ENCODE measurements around the gene MAD2L1BP. TPM values are rescaled to one million over a fixed set of nuclear protein-coding genes. Genes with fewer than 3 reads are reported as not detected.

Gene MAD2L1BP
- total RNA-seq, 1 experiment from 2014 or later, result 33.5 TPM

GRCh38 chr6:43621836-43622180, 13.8 kb upstream of the MAD2L1BP start:
- no peak for DNase-seq
- CTCF ChIA-PET, result no interaction called here
- Mint-ChIP-seq H3K4me1 (ENCODE audit: low read depth, unreplicated experiment) (peaks cover under 1% of the 10 kb centered on the region), H3K9me3 (ENCODE audit: unreplicated experiment) (no peaks in the 10 kb centered on the region), H3K36me3 (ENCODE audit: insufficient read depth, unreplicated experiment) (peaks cover 34% of the 10 kb centered on the region), H3K4me3 (ENCODE audit: unreplicated experiment) (no peak overlapping the region), H3K27ac (ENCODE audit: unreplicated experiment) (no peak overlapping the region), H3K27me3 (ENCODE audit: insufficient read depth, unreplicated experiment) (no peaks in the 10 kb centered on the region)
- Histone ChIP-seq H3K4me3 (ENCODE audit: low read depth, low read length) (no peak overlapping the region), H3K9me3 (no peaks in the 10 kb centered on the region), H3K4me1 (no peaks in the 10 kb centered on the region), H3K36me3 (ENCODE audit: control insufficient read depth, insufficient read depth, low read length) (peaks cover 3% of the 10 kb centered on the region), H3K27me3 (replicated peaks; ENCODE audit: control insufficient read depth, insufficient read depth, low read length) (no peaks in the 10 kb centered on the region)
- no peak for TF ChIP-seq CTCF (IDR thresholded peaks at IDR 0.05; ENCODE audit: insufficient read depth in 1 of 2, low read depth in 1 of 2, low read length in 1 of 2, severe bottlenecking in 1 of 2, unreplicated experiment in 1 of 2)
- POLR2A ChIA-PET, result no interaction called here
- intact Hi-C loops (cut with micrococcal nuclease; ENCODE audit: unreplicated experiment), result no loop called here
- no TSS peak for BruUV-seq (replicated peaks)

GRCh38 chr6:43622541-43622940, 13.1 kb upstream of the MAD2L1BP start:
- CTCF ChIA-PET, result no interaction called here
- H3K4me3 Mint-ChIP-seq (ENCODE audit: unreplicated experiment), result no peak overlapping the region
- H3K4me1 ChIP-seq, result no peaks in the 10 kb centered on the region
- no peak for TF ChIP-seq CTCF (IDR thresholded peaks at IDR 0.05; ENCODE audit: insufficient read depth in 1 of 2, low read depth in 1 of 2, low read length in 1 of 2, severe bottlenecking in 1 of 2, unreplicated experiment in 1 of 2)
- H3K36me3 Mint-ChIP-seq (ENCODE audit: insufficient read depth, unreplicated experiment), result peaks cover 34% of the 10 kb centered on the region
- no peaks in the 10 kb centered on the region for H3K27me3 Mint-ChIP-seq (ENCODE audit: insufficient read depth, unreplicated experiment)
- POLR2A ChIA-PET, result no interaction called here
- peaks cover 3% of the 10 kb centered on the region for H3K36me3 ChIP-seq (ENCODE audit: control insufficient read depth, insufficient read depth, low read length)
- no peaks in the 10 kb centered on the region for H3K9me3 ChIP-seq
- H3K9me3 Mint-ChIP-seq (ENCODE audit: unreplicated experiment), result no peaks in the 10 kb centered on the region
- DNase-seq, result no peak
- H3K27ac Mint-ChIP-seq (ENCODE audit: unreplicated experiment), result no peak overlapping the region
- no peaks in the 10 kb centered on the region for H3K27me3 ChIP-seq (replicated peaks; ENCODE audit: control insufficient read depth, insufficient read depth, low read length)
- intact Hi-C loops (cut with micrococcal nuclease; ENCODE audit: unreplicated experiment), result no loop called here
- H3K4me1 Mint-ChIP-seq (ENCODE audit: low read depth, unreplicated experiment), result peaks cover 8% of the 10 kb centered on the region
- no peak overlapping the region for H3K4me3 ChIP-seq (ENCODE audit: low read depth, low read length)
- no TSS peak for BruUV-seq (replicated peaks)

GRCh38 chr6:43623880-43624785, 11.5 kb upstream of the MAD2L1BP start:
- H3K9me3 Mint-ChIP-seq (ENCODE audit: unreplicated experiment), result no peaks in the 10 kb centered on the region
- Histone ChIP-seq H3K4me3 (ENCODE audit: low read depth, low read length) (no peak overlapping the region), H3K27me3 (replicated peaks; ENCODE audit: control insufficient read depth, insufficient read depth, low read length) (no peaks in the 10 kb centered on the region), H3K4me1 (no peaks in the 10 kb centered on the region), H3K9me3 (no peaks in the 10 kb centered on the region), H3K36me3 (ENCODE audit: control insufficient read depth, insufficient read depth, low read length) (peaks cover 3% of the 10 kb centered on the region)
- peaks cover 32% of the 10 kb centered on the region for H3K36me3 Mint-ChIP-seq (ENCODE audit: insufficient read depth, unreplicated experiment)
- H3K4me1 Mint-ChIP-seq (ENCODE audit: low read depth, unreplicated experiment), result peaks cover 12% of the 10 kb centered on the region
- TF ChIP-seq CTCF (IDR thresholded peaks at IDR 0.05; ENCODE audit: insufficient read depth in 1 of 2, low read depth in 1 of 2, low read length in 1 of 2, severe bottlenecking in 1 of 2, unreplicated experiment in 1 of 2), result no peak
- CTCF ChIA-PET, result no interaction called here
- POLR2A ChIA-PET, result no interaction called here
- intact Hi-C loops (cut with micrococcal nuclease; ENCODE audit: unreplicated experiment), result no loop called here
- H3K27me3 Mint-ChIP-seq (ENCODE audit: insufficient read depth, unreplicated experiment), result no peaks in the 10 kb centered on the region
- H3K4me3 Mint-ChIP-seq (ENCODE audit: unreplicated experiment), result no peak overlapping the region
- no peak for DNase-seq
- BruUV-seq (replicated peaks), result no TSS peak
- H3K27ac Mint-ChIP-seq (ENCODE audit: unreplicated experiment), result no peak overlapping the region
